Breast epithelium (tissue), 3 donors: Measurements from ENCODE around the gene SPACA7.

Source experiments
- CTCF ChIP-seq, 3 donors: fragments of 450-650 bp; IDR thresholded peaks; one replicate each; pipeline ENCODE4 v1.5.1; 2016 to 2017; ENCODE audit warnings: antibody characterized with exemption in 3 of 3, mild to moderate bottlenecking in 3 of 3, moderate library complexity in 3 of 3
- POLR2AphosphoS5 ChIP-seq, 3 donors: sonication (generic); formaldehyde crosslinking; IDR thresholded peaks; one replicate each; pipeline ENCODE4 v1.6.1; 2017; ENCODE audit warnings: antibody characterized with exemption in 3 of 3

- TF ChIP-seq CTCF (IDR thresholded peaks at IDR 0.05) (no peak), POLR2AphosphoS5 (IDR thresholded peaks at IDR 0.05) (no peak)
Measured at GRCh38 chr13:112326821-112327370, 49.3 kb upstream of the SPACA7 start.
